RPMI8226 (cell line): ENCODE measurements around the gene TSPYL1.
A peak's percentile ranks its signal among the peaks of the same experiment; 100 is the strongest.
"Not testable (repeated sequence)": the region's sequence is repeated elsewhere in the genome, so short reads cannot be mapped to it uniquely, and the experiment has no call there.

ENCODE experiments used
- DNase-seq: peaks from one replicate; pipeline ENCODE4 v3.0.0-alpha.2; 2015

Gene TSPYL1

DNA sequence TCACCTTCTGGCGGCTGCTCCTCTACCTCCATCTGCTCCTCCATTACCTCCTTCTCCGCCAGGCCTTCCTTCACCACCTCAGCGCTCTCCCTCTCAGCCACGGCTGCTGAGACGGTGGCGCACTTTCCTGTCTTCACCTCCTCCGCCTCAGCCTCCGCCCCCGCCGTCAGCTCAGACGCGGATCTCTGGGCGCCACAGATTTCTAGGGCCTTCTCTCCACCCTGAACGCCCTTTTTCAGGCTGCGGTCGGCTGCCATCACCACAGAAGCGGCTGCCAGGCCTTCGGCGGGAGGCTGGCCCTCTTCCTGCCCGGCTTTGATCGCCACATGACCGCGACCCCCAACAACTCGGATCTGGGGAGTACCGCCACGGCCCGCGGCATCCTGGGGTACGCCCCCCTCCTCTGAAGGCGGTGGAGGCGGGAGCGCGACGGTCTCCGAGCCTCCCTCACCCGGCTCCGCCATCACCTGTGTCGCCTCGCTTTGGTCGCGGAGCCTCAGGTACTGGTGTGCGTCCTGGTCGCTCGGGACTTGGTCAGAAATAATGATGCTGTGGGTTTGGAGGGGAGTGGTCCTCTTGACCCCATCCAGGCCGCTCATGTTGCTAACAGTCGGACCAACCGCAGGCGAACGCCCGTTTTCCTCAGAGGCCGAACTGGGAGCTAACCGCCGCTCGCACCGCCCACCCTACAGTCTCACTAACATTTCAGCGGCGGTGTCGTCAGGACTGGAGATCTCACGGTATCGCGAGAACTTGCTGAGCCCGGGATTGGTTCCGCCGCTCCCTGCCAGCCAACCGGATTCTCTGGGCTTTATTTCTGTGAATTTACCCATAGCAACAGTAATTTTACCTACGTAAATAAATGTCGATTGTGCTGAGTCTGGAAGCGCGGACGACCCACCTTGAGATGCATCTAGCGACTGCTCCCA lies at the start of gene TSPYL1:
TSS of gene TSPYL1 (minus strand) at position 699 of the 929 bp plus-strand sequence. CDS start at position 599, 100 bp downstream.
- DNase-seq = peak; percentile 94

GRCh38 chr6:116329156-116329555 lies 49.4 kb upstream of the TSPYL1 start:
- no peak for DNase-seq

GRCh38 chr6:116328528-116328903 lies 48.8 kb upstream of the TSPYL1 start:
- no peak for DNase-seq

- no peak for DNase-seq
Observed at GRCh38 chr6:116327803-116328527, 48.2 kb upstream of the TSPYL1 start.

GRCh38 chr6:116326996-116327395 lies 47.3 kb upstream of the TSPYL1 start:
- no peak for DNase-seq

DNA sequence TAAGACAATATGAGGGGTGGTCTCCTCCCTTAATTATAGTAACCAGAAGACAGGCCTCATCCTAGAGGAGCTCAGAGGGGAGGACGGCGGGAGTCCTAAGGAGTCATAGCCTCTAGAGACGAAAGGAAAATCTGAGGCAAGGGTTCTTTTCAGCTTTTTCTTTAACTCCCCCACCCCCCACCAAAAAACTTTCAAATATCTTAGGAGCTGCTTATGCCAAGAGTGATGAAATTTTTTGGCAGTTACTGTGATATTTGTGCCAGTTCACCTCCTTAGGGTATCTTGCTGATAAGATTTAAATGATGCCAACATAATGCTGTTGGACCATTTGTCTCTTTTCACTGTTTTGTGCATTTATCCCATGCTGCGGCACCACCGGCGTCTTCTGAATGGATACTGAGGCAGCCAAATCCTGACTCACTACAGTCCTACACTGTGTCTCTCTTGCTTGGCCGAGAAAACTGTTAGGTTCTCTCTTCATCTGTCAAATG lies 46.5 kb upstream of the TSPYL1 start:
- DNase-seq = no peak

- DNase-seq = not testable (repeated sequence)
Observed at GRCh38 chr6:116325634-116326132, 46.0 kb upstream of the TSPYL1 start.

DNA sequence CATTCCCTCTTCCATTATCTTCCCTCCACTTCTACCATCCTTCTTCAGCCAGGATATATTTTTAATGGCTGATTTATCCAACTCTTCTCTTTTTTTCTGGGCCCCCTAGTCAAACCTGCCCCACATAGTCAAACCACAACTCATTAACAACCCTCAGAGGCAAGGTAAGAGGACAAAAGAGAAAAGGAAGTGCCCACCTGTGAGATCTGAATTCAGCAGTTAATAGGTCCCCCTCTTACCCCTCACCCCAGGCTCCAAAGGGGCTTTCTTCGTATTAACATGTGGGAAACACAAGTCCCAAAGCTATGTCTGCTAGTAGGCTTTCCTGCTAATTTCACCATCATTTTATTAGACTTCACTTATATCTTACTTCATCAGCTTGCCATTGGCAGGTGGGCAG lies 44.1 kb upstream of the TSPYL1 start:
- DNase-seq = no peak

- not testable (repeated sequence) for DNase-seq
Observed at GRCh38 chr6:116321933-116322332, 42.2 kb upstream of the TSPYL1 start.

DNA sequence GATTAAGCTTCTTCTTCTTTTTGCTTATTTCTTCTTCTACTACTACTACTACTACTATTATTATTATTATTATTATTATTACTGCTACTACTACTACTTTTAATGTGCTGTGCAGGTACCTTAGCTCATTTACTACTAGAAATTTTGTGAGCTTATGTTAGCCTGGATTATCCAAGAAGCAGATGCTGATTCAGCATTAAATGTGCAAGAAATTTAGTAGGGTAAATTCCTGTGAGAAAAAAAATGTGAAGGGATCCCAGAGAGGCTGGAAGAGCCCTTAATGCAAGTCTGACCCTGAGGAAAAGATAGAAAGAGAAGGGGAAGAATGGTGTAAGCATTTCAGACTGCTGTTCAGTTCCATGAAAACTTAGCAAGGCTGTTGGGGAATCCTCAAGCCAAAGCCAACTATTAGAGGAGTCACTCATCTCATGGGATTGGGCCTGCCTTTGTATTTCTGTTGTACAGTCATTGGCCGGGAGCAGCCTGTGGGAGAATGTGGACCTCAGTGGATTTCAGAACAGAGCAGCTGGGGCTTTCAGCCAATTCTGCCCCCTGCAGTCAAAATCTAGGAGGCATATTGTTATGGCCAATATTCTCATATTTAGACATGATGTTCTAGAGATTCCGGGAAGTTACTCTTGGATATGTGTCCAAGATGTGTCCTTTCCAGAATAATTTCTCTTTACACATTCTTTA lies 37.2 kb upstream of the TSPYL1 start:
- no peak for DNase-seq

GRCh38 chr6:116314878-116315277 lies 35.1 kb upstream of the TSPYL1 start:
- no peak for DNase-seq

DNA sequence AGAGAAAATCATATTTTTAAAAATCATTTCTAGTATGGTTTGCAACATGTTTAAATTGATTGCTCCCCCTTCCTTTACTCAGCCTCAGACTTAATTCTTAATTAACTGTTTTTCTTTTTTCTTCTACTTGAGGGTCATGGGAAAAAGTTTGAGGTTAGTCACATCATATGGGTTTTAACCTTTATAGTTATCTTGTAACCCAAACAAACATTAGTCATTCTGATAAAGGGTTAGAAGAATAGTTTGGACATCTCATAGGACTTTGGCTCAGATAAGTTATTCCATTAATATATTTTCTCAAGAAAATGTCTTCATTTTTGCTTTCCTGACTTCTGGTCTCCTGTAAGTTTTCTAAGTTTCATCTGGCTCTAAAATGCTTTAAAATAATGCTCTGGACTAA lies 34.5 kb upstream of the TSPYL1 start:
- no peak for DNase-seq

DNA sequence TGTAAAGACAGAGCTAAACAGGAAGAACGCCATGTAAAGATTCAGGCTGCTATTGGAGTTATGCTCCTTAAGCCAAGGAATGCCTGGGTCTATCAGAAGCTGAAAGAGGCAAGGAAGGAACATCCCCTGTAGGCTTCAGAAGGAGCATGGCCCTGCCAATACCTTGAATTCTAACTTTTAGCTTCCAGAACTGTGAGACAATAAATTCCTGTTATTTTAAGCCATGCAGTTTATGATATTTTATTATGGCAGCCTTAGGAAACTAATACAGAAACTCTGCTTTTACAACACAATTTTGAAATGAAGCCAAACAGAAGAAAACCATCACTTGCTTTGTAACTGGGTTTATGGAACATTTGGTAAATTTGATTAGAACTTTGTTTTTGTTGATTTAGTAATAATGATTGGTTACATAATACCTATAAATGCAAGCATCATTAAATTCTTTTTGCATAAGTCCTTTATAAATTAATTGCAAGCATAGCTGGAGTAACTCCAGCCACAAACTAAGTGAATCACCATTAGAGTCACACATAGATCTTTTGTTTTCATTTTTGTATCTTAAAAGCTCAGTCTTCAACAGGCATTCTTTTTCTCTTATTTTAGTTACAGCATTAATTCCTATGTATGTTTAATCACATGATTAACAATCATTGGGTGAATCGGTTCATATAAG lies 33.5 kb upstream of the TSPYL1 start:
- DNase-seq = no peak

DNA sequence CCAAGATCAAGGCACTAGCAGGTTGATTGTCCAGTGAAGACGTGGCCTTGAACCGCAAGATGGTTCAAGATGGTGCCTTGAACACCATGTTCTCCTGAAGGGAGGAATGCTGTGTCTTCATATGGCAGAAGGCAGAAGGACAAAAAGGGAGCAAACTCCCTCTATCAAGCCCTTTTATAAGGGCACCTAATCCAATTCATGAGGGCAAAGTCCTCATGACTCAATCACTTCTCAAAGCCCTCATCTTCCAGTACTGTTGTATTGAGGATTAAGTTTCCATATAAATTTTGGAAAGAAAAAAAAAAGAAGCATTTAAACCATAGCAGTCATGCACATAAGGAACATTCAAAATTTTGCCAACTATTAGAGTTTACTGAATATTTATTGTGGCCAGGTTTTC lies 29.9 kb upstream of the TSPYL1 start:
- DNase-seq = no peak

GRCh38 chr6:116309001-116309400 lies 29.3 kb upstream of the TSPYL1 start:
- no peak for DNase-seq

GRCh38 chr6:116307633-116308032 lies 27.9 kb upstream of the TSPYL1 start:
- DNase-seq = no peak

GRCh38 chr6:116307001-116307400 lies 27.3 kb upstream of the TSPYL1 start:
- DNase-seq = no peak

DNA sequence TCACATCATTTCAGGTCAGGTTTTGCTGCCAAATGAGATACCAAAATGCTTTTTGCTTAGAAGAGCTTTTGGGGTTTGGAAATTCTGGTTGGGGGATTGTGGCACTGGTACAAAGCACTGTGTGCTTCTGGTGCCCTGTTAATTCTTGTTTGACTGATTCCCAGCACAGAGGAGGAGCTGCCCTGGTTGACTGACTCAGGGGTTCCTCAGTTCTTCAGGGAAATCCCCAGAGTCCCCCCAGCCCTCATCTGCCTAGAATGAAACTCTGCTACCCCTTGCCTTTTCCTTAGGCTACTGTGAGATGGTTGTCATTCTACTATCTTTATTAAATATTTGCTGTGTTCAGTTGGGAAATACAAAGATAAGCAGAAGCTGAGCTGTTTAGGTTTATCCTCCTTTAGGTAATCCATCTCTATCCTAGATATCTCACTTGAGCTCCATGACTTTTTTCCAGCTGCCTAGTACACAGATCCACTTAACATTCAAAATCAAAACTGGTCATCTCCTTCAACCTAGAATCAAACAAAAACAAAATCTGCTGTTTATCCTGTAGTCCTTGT lies 24.9 kb upstream of the TSPYL1 start:
- DNase-seq = no peak

- no peak for DNase-seq
Observed at GRCh38 chr6:116301104-116301503, 21.4 kb upstream of the TSPYL1 start.

DNA sequence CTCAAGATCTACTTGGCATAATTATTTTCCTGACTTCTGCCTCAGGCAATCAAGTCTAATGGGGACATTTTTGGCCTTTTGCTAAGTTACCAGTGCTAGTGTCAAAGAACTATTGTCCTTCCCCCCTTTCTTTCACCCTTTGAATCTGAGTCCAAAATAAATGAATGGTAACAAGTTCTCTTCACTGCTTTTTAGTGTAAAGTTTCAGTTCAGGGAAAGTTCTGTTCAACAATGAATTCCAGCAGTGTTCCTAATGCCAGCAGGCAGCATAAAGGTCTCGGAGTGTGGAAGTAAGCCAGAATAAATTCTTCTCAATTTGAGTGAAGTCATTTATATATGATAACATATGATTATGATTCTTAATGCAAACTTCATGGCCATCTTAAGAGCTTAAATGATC lies 20.8 kb upstream of the TSPYL1 start:
- no peak for DNase-seq

DNA sequence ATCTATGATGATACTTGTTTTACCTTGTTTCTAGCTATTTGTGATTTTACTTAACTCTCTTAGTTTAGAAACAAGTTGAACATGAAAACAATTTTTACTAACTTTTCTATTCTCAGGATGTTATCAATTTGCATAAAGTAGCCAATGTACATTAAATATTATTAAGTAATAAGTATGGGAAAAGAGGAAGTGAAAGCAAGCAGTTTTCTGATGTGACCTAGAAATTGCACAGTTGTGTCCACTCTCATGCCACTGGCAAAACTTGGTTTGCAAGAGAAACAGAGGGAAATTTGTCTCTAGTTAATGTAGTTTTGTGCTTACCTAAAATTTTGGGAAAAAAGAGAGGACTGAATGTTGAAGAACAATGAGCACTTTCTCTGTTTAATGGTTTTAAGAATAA lies 19.2 kb upstream of the TSPYL1 start:
- DNase-seq = peak; percentile 16

GRCh38 chr6:116298273-116298672 lies 18.5 kb upstream of the TSPYL1 start:
- no peak for DNase-seq
